LNCAP (cell line): Measurements from ENCODE around the gene MRPS27.

Experiments used
- CTCF ChIP-seq: fragments of 450-650 bp; IDR thresholded peaks from 2 replicates; pipeline ENCODE4 v1.5.1; 2017; ENCODE audit warnings: mild to moderate bottlenecking

MRPS27 gene

GRCh38 chr5:72252008-72252407 is 68.0 kb downstream of the MRPS27 start:
- no peak for TF ChIP-seq CTCF

GRCh38 chr5:72251386-72251785 is 68.7 kb downstream of the MRPS27 start:
- TF ChIP-seq CTCF, result no peak

GRCh38 chr5:72248410-72248981 is 71.5 kb downstream of the MRPS27 start:
- TF ChIP-seq CTCF, result no peak

GRCh38 chr5:72246954-72247442 is 73.0 kb downstream of the MRPS27 start:
- no peak for TF ChIP-seq CTCF

DNA sequence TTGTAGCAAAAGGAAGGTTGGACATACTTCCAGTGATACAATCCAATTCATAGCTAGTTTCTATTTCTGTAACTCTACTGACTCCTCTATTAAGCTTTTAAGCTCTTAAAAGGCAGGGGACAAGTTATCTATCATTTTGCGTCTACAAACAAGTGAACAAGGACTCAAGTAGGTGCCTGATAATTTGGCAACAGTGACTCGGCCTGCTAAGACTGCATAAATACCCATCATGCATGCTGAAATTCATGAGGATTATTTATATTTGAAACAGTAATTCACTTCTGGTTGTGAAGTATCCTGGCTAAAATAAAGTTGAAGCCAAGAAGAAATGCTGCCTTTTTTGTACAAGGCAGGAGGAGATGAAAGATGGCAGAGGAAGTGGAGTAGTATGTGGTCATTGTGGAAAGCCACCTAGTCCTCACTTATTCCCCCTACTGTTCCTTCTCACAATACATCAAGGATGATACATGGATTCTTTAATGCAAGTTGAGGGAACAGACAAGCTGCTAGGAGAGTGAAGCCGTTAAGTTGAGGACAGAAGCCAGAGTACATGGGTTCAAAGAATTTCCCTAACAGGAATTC is 74.0 kb downstream of the MRPS27 start:
- TF ChIP-seq CTCF, result peak; percentile 23; the same call in 1 of the 2 replicates

- TF ChIP-seq CTCF, result no peak
Measured at GRCh38 chr5:72245546-72245945, 74.5 kb downstream of the MRPS27 start.

- TF ChIP-seq CTCF, result peak; percentile 54
Measured at GRCh38 chr5:72244862-72245371, 75.1 kb downstream of the MRPS27 start.
